GM23338 (cell line): ENCODE measurements around the gene TENM4. TPM values are rescaled to one million over a fixed set of nuclear protein-coding genes. Genes with fewer than 3 reads are reported as not detected.

Experiments
- ATAC-seq: fragments of 200-7000 bp; cut with Tn5 transposase; 3 replicates; pipeline ENCODE4 v1.9.1; 2020
- DNase-seq: peaks from one replicate; pipeline ENCODE4 v3.0.0-alpha.2; 2015; ENCODE audit warnings: low spot score
- H2AFZ ChIP-seq: fragments of 200-600 bp; sonication (generic); 2 replicates; pipeline ENCODE4 v1.8.0; 2016; ENCODE audit warnings: antibody characterized with exemption, mild to moderate bottlenecking, moderate library complexity
- H3F3A ChIP-seq: fragments of 200-600 bp; sonication (generic); replicated peaks from 2 replicates; pipeline ENCODE4 v1.8.0; 2017; ENCODE audit warnings: antibody characterized with exemption, mixed run types, low read depth
- H3K27ac ChIP-seq: fragments of 200-600 bp; sonication (generic); 2 replicates; pipeline ENCODE4 v1.6.1; 2016; ENCODE audit warnings: low read depth
- H3K27me3 ChIP-seq: fragments of 200-600 bp; sonication (generic); 2 replicates; pipeline ENCODE4 v1.8.0; 2016; ENCODE audit warnings: mild to moderate bottlenecking, mixed run types, moderate library complexity; ENCODE audit not compliant: insufficient read depth
- H3K36me3 ChIP-seq: fragments of 200-600 bp; sonication (generic); 2 replicates; pipeline ENCODE4 v1.8.0; 2016; ENCODE audit warnings: mild to moderate bottlenecking; ENCODE audit not compliant: insufficient read depth
- H3K4me1 ChIP-seq: fragments of 200-600 bp; sonication (generic); 2 replicates; pipeline ENCODE4 v1.8.0; 2016; ENCODE audit warnings: mild to moderate bottlenecking, moderate library complexity; ENCODE audit not compliant: insufficient read depth
- H3K4me2 ChIP-seq: fragments of 200-600 bp; sonication (generic); 2 replicates; pipeline ENCODE4 v1.7.1; 2017; ENCODE audit warnings: mixed run types
- H3K4me3 ChIP-seq: fragments of 200-600 bp; sonication (generic); 2 replicates; pipeline ENCODE4 v1.6.1; 2016; ENCODE audit warnings: mixed run types
- H3K79me2 ChIP-seq: fragments of 200-600 bp; sonication (generic); replicated peaks from 2 replicates; pipeline ENCODE4 v1.8.0; 2017; ENCODE audit warnings: mild to moderate bottlenecking; ENCODE audit not compliant: insufficient read depth
- H3K9me2 ChIP-seq: fragments of 200-600 bp; sonication (generic); 2 replicates; pipeline ENCODE4 v1.8.0; 2017; ENCODE audit not compliant: insufficient read depth
- H4K20me1 ChIP-seq: fragments of 200-600 bp; sonication (generic); replicated peaks from 2 replicates; pipeline ENCODE4 v1.8.0; 2017; ENCODE audit warnings: mild to moderate bottlenecking; ENCODE audit not compliant: insufficient read depth
- H3K27ac Mint-ChIP-seq: 2 replicates; pipeline ENCODE4 v1.8.0; 2020; ENCODE audit warnings: inconsistent platforms, mild to moderate bottlenecking, moderate library complexity, mixed read lengths
- H3K27me3 Mint-ChIP-seq: 3 replicates; pipeline ENCODE4 v1.8.0; 2022; ENCODE audit warnings: low read depth, mild to moderate bottlenecking, moderate library complexity, mixed read lengths, inconsistent platforms; ENCODE audit not compliant: insufficient read depth, poor library complexity
- H3K36me3 Mint-ChIP-seq: 3 replicates; pipeline ENCODE4 v1.8.0; 2021; ENCODE audit warnings: low read depth, mild to moderate bottlenecking, inconsistent platforms, moderate library complexity, mixed read lengths
- H3K4me1 Mint-ChIP-seq: 3 replicates; pipeline ENCODE4 v1.8.0; 2020; ENCODE audit warnings: mild to moderate bottlenecking, inconsistent platforms, mixed read lengths
- H3K4me3 Mint-ChIP-seq: 3 replicates; pipeline ENCODE4 v1.8.0; 2021; ENCODE audit warnings: moderate library complexity, mild to moderate bottlenecking, inconsistent platforms, mixed read lengths
- H3K9me3 Mint-ChIP-seq: 3 replicates; pipeline ENCODE4 v1.8.0; 2020; ENCODE audit warnings: moderate library complexity, mild to moderate bottlenecking, inconsistent platforms, mixed read lengths
- EZH2 ChIP-seq: fragments of 200-600 bp; sonication (generic); IDR thresholded peaks from one replicate; pipeline ENCODE4 v1.8.0; 2017; ENCODE audit warnings: antibody characterized with exemption, mild to moderate bottlenecking, low read depth; ENCODE audit not compliant: unreplicated experiment
- EZH2phosphoT487 ChIP-seq: fragments of 200-600 bp; sonication (generic); IDR thresholded peaks from one replicate; pipeline ENCODE4 v1.8.1; 2018; ENCODE audit warnings: antibody characterized with exemption; ENCODE audit not compliant: unreplicated experiment
- JUNB ChIP-seq: IDR thresholded peaks from one replicate; pipeline ENCODE4 v1.6.1; 2016; ENCODE audit warnings: antibody characterized with exemption; ENCODE audit not compliant: unreplicated experiment
- NANOG ChIP-seq: IDR thresholded peaks from 2 replicates; pipeline ENCODE4 v1.6.1; 2016; ENCODE audit warnings: antibody characterized with exemption, borderline replicate concordance
- STAT1 ChIP-seq: IDR thresholded peaks from one replicate; pipeline ENCODE4 v1.6.1; 2016; ENCODE audit warnings: antibody characterized with exemption; ENCODE audit not compliant: unreplicated experiment
- ZNF331 ChIP-seq: fragments of 250-450 bp; sonication (Bioruptor Pico); IDR thresholded peaks from 2 replicates; pipeline ENCODE4 v1.5.0; 2020; ENCODE audit warnings: low read depth, mild to moderate bottlenecking, moderate library complexity
- polyA plus RNA-seq: library from polyadenylated mRNA; unstranded; fragments of >200 nt; fragmentation: Nextera tagmentation; extraction: Ambion mirVana; gene quantifications from 2 replicates; pipeline ENCODE4 v1.2.1, GENCODE V29; 2016
- total RNA-seq: library from RNA; depleted of rRNA; stranded (reverse); fragments of >200 nt; shearing (Covaris generic); gene quantifications from 2 replicates; pipeline ENCODE4 v1.2.3, GENCODE V29; 2014
- TF ChIP-seq, protein P1 (sequence below): fragments of 250-450 bp; sonication (Bioruptor Pico); IDR thresholded peaks from 2 replicates; pipeline ENCODE4 v1.5.0; 2020; ENCODE audit warnings: mild to moderate bottlenecking, moderate library complexity
- TF ChIP-seq, protein P2 (sequence below): IDR thresholded peaks from 2 replicates; pipeline ENCODE4 v1.6.1; 2016; ENCODE audit warnings: antibody characterized with exemption

TENM4 gene
- total and polyA plus RNA-seq, 2 experiments from 2014 or later: 7.3 TPM

DNA sequence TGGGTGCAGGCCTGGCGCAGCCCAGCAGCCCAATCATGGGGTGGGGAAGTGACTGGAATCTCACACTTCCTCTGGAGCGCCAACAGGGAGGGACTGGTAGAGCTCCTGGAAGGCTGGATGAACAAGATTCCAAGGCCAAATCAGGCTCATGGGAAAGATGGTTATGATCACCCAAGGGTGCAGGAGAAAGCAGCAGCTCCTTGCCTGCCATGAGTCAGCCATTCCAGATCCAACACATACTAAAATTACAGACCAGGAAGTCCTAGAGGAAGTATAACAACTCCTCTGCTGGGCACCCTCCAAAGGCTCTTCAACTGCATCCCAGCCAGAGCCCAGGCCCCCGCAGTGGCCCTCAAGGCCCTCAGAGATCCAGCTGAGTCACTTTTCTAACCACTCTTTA, 427.3 kb downstream of the TENM4 start (continued):
- TF ChIP-seq, protein P1, sequence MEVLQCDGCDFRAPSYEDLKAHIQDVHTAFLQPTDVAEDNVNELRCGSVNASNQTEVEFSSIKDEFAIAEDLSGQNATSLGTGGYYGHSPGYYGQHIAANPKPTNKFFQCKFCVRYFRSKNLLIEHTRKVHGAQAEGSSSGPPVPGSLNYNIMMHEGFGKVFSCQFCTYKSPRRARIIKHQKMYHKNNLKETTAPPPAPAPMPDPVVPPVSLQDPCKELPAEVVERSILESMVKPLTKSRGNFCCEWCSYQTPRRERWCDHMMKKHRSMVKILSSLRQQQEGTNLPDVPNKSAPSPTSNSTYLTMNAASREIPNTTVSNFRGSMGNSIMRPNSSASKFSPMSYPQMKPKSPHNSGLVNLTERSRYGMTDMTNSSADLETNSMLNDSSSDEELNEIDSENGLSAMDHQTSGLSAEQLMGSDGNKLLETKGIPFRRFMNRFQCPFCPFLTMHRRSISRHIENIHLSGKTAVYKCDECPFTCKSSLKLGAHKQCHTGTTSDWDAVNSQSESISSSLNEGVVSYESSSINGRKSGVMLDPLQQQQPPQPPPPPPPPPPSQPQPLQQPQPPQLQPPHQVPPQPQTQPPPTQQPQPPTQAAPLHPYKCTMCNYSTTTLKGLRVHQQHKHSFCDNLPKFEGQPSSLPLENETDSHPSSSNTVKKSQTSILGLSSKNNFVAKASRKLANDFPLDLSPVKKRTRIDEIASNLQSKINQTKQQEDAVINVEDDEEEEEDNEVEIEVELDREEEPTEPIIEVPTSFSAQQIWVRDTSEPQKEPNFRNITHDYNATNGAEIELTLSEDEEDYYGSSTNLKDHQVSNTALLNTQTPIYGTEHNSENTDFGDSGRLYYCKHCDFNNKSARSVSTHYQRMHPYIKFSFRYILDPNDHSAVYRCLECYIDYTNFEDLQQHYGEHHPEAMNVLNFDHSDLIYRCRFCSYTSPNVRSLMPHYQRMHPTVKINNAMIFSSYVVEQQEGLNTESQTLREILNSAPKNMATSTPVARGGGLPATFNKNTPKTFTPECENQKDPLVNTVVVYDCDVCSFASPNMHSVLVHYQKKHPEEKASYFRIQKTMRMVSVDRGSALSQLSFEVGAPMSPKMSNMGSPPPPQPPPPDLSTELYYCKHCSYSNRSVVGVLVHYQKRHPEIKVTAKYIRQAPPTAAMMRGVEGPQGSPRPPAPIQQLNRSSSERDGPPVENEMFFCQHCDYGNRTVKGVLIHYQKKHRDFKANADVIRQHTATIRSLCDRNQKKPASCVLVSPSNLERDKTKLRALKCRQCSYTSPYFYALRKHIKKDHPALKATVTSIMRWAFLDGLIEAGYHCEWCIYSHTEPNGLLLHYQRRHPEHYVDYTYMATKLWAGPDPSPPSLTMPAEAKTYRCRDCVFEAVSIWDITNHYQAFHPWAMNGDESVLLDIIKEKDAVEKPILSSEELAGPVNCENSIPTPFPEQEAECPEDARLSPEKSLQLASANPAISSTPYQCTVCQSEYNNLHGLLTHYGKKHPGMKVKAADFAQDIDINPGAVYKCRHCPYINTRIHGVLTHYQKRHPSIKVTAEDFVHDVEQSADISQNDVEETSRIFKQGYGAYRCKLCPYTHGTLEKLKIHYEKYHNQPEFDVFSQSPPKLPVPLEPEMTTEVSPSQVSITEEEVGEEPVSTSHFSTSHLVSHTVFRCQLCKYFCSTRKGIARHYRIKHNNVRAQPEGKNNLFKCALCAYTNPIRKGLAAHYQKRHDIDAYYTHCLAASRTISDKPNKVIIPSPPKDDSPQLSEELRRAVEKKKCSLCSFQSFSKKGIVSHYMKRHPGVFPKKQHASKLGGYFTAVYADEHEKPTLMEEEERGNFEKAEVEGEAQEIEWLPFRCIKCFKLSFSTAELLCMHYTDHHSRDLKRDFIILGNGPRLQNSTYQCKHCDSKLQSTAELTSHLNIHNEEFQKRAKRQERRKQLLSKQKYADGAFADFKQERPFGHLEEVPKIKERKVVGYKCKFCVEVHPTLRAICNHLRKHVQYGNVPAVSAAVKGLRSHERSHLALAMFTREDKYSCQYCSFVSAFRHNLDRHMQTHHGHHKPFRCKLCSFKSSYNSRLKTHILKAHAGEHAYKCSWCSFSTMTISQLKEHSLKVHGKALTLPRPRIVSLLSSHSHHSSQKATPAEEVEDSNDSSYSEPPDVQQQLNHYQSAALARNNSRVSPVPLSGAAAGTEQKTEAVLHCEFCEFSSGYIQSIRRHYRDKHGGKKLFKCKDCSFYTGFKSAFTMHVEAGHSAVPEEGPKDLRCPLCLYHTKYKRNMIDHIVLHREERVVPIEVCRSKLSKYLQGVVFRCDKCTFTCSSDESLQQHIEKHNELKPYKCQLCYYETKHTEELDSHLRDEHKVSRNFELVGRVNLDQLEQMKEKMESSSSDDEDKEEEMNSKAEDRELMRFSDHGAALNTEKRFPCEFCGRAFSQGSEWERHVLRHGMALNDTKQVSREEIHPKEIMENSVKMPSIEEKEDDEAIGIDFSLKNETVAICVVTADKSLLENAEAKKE (CRISPR knock-in tag): no peak
- TF ChIP-seq, protein P2, sequence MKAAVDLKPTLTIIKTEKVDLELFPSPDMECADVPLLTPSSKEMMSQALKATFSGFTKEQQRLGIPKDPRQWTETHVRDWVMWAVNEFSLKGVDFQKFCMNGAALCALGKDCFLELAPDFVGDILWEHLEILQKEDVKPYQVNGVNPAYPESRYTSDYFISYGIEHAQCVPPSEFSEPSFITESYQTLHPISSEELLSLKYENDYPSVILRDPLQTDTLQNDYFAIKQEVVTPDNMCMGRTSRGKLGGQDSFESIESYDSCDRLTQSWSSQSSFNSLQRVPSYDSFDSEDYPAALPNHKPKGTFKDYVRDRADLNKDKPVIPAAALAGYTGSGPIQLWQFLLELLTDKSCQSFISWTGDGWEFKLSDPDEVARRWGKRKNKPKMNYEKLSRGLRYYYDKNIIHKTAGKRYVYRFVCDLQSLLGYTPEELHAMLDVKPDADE: no peak
- TF ChIP-seq EZH2: no peak

DNA sequence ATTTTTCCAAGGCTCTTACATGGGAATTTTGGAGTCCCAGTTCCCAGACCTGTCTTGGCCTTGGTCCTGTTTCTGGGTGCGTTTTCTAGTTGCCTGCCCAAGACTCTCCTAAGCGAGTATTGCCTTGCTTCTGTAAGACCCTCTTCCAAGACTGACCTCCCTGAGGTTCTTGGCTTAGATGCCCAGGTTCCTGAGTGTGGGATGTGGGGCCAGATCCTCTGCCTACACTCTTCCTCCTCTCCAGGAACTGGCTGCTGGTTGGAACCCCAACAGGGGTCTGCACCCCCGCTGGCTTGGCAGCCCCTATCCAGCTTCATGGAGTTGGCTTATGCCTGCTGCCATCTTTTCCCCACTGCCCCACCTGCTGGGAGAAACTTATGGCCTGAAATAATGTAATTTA, 429.5 kb downstream of the TENM4 start:
- Histone ChIP-seq H3K4me3 (no peak overlapping the region), H3K79me2 (no peaks in the 10 kb centered on the region), H3K36me3 (no peaks in the 10 kb centered on the region), H3K27me3 (no peaks in the 10 kb centered on the region), H3K27ac (no peak overlapping the region), H4K20me1 (no peaks in the 10 kb centered on the region), H2AFZ (no peak overlapping the region), H3K4me1 (no peaks in the 10 kb centered on the region), H3F3A (no peaks in the 10 kb centered on the region), H3K9me2 (no peaks in the 10 kb centered on the region; the same call in 1 of the 2 replicates), H3K4me2 (no peak overlapping the region)
- Mint-ChIP-seq H3K4me3 (no peak overlapping the region), H3K9me3 (peaks cover 4% of the 10 kb centered on the region), H3K27ac (no peak overlapping the region), H3K4me1 (peaks cover 2% of the 10 kb centered on the region; the same call in 1 of the 3 replicates), H3K27me3 (peaks cover 6% of the 10 kb centered on the region), H3K36me3 (no peaks in the 10 kb centered on the region; the same call in 2 of the 3 replicates)
- ATAC-seq (no peak), DNase-seq (no peak)
- TF ChIP-seq, protein P1 (CRISPR knock-in tag): no peak
- TF ChIP-seq ZNF331 (CRISPR knock-in tag) (no peak), STAT1 (no peak), EZH2phosphoT487 (no peak), NANOG (no peak), EZH2 (no peak), JUNB (no peak)
